Mucosa of descending colon (tissue), 3 donors: ENCODE measurements around the gene BCAM. TPM values are rescaled to one million over a fixed set of nuclear protein-coding genes. Genes with fewer than 3 reads are reported as not detected.
A peak's percentile ranks its signal among the peaks of the same experiment; 100 is the strongest.
"Not testable (repeated sequence)": the region's sequence is repeated elsewhere in the genome, so short reads cannot be mapped to it uniquely, and the experiment has no call there.

Experiments used
- ATAC-seq: fragments of 200-7000 bp; cut with Tn5 transposase; one replicate; pipeline ENCODE4 v1.9.1; 2020; ENCODE audit warnings: mild to moderate bottlenecking, moderate library complexity
- DNase-seq, 3 donors: peaks; one replicate each; pipeline ENCODE4 v3.0.0-alpha.2; 2020
- H3K36me3 ChIP-seq: fragments of 200-600 bp; one replicate; pipeline ENCODE4 v1.8.0; 2021; ENCODE audit warnings: low read depth, mild to moderate bottlenecking
- H3K4me1 ChIP-seq: fragments of 200-600 bp; one replicate; pipeline ENCODE4 v1.8.0; 2021; ENCODE audit warnings: low read depth, mild to moderate bottlenecking
- H3K4me3 ChIP-seq: fragments of 200-600 bp; one replicate; pipeline ENCODE4 v1.8.0; 2021; ENCODE audit warnings: mild to moderate bottlenecking
- H3K9me3 ChIP-seq: fragments of 200-600 bp; one replicate; pipeline ENCODE4 v1.8.0; 2021; ENCODE audit warnings: mild to moderate bottlenecking
- intact Hi-C, 2 donors: fragments of 100-400 bp; cut with DNase I in 1 of 2; cut with micrococcal nuclease in 1 of 2; formaldehyde crosslinking; loops; one replicate each; pipeline versions ENCODE4 v1.11.0 to v1.11.1; 2022; cut with DNase I, micrococcal nuclease
- total RNA-seq, 3 donors: library from RNA; stranded (reverse); fragmentation: NEBNext Ultra II Directional in 2 of 3; extraction: Animal tissue kit (Norgen Biotek cat#: 25700) in 2 of 3; gene quantifications; one replicate each; pipeline versions ENCODE4 v1.2.1 to v1.2.4, GENCODE V29; 2021 to 2023
- TF ChIP-seq, protein P1 (sequence below): fragments of 200-600 bp; IDR thresholded peaks from one replicate; pipeline ENCODE4 v1.8.0; 2022; ENCODE audit warnings: antibody characterized with exemption, mild to moderate bottlenecking
- donor health status: DM: no; HTN: no; CAD: no; lungs with moderate emphysema.
- donor health status: DM: no; HTN: no; CAD: no.
- donor health status: DM: no; HTN: yes; CAD: no.

BCAM gene
- total RNA-seq, 3 donors from 2014 or later = 16.3 to 25.1 (median 20.3) TPM

- no peaks in the 10 kb centered on the region for H3K9me3 ChIP-seq
- no peak for ATAC-seq
- H3K4me3 ChIP-seq = no peak overlapping the region
- TF ChIP-seq, protein P1, sequence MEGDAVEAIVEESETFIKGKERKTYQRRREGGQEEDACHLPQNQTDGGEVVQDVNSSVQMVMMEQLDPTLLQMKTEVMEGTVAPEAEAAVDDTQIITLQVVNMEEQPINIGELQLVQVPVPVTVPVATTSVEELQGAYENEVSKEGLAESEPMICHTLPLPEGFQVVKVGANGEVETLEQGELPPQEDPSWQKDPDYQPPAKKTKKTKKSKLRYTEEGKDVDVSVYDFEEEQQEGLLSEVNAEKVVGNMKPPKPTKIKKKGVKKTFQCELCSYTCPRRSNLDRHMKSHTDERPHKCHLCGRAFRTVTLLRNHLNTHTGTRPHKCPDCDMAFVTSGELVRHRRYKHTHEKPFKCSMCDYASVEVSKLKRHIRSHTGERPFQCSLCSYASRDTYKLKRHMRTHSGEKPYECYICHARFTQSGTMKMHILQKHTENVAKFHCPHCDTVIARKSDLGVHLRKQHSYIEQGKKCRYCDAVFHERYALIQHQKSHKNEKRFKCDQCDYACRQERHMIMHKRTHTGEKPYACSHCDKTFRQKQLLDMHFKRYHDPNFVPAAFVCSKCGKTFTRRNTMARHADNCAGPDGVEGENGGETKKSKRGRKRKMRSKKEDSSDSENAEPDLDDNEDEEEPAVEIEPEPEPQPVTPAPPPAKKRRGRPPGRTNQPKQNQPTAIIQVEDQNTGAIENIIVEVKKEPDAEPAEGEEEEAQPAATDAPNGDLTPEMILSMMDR = no peak
- intact Hi-C loops = no loop called here
- H3K36me3 ChIP-seq = no peaks in the 10 kb centered on the region
- DNase-seq = no peak
- peaks cover 8% of the 10 kb centered on the region for H3K4me1 ChIP-seq
Observed at GRCh38 chr19:44822177-44822576, 13.3 kb downstream of the BCAM start.

DNA sequence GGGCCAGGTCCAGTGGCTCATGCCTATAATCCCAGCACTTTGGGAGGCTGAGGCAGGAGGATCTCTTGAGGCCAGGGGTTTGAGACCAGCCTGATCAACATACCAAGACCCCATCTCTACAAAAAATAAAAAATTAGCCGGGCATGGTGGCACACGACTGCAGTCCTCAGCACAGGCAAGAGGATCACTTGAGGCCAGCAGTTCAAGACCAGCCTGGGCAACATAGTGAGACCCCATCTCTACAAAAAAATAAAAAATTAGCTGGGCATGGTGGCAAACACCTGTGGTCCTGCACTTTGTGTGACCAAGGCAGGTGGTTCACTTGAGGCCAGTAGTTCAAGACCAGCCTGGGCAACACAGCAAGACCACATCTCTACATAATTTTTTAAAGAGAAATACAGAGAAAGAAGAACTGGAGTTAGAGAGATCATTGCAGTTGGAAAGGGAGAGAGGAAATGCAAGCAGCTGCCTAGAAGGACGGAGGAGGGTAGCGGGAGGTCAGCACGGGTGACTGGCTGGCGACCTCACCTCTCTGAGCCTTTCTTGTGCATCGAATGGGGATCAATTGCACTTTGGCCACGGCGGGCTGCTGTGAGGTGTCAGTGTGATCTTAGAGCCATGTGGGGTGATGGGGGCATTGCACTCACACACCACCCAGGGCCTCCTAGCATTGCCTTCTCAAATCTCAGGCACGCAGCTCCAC is 13.9 kb downstream of the BCAM start:
- no peak overlapping the region for H3K4me3 ChIP-seq
- H3K9me3 ChIP-seq = no peaks in the 10 kb centered on the region
- DNase-seq (no peak), ATAC-seq (no peak)
- intact Hi-C loops = no loop called here
- TF ChIP-seq, protein P1 = no peak
- peaks cover 8% of the 10 kb centered on the region for H3K4me1 ChIP-seq
- no peaks in the 10 kb centered on the region for H3K36me3 ChIP-seq

DNA sequence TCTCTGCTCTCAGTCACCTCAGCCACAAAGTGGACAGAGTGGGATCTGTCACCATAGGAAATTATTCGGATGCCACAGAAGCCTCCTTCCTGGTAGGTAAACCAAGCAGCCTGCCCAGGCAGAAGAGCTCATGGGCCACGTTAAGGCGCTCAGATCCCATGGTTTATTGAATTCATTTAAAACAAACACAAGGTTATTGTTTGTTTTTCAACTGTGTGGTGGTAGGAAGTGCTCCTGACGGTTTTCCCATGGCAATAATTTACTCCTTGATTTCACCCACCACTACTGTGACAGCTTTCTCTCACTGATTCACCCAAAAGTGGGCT is 14.4 kb downstream of the BCAM start:
- Histone ChIP-seq H3K4me1 (peaks cover 5% of the 10 kb centered on the region), H3K9me3 (no peaks in the 10 kb centered on the region), H3K4me3 (no peak overlapping the region), H3K36me3 (no peaks in the 10 kb centered on the region)
- ATAC-seq (peak; percentile 46), DNase-seq (no peak)
- TF ChIP-seq, protein P1 = no peak
- intact Hi-C loops = no loop called here

DNA sequence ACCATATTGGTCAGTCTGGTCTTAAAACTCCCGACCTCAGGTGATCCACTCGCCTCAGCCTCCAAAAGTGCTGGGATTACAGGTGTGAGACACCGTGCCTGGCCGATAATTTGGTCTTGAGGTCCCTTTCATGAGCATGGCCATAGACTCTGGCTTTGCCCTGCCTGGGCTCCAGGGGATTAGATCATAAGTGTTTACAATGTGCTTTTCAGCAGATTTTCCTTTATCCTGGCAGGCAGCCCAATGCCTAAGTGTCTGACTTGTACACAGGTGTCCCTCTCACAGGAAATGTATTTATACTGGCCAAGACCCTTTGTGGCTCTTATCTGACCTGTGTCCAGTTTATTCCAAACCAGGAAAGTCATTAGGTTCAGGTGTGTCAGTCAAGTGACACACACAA is 15.9 kb downstream of the BCAM start:
- intact Hi-C loops = no loop called here
- H3K36me3 ChIP-seq = no peaks in the 10 kb centered on the region
- no peak overlapping the region for H3K4me3 ChIP-seq
- DNase-seq (no peak), ATAC-seq (no peak)
- H3K9me3 ChIP-seq = no peaks in the 10 kb centered on the region
- TF ChIP-seq, protein P1 = no peak
- peaks cover 5% of the 10 kb centered on the region for H3K4me1 ChIP-seq

GRCh38 chr19:44832875-44833274 is 24.0 kb downstream of the BCAM start:
- ATAC-seq, H3K36me3 ChIP-seq, H3K4me3 ChIP-seq, H3K9me3 ChIP-seq, DNase-seq, H3K4me1 ChIP-seq: not testable (repeated sequence)
- intact Hi-C loops = loop anchor here in 1 of 2 donors (10.0 kb wide), 1 partner anchor 48 kb away; no protein-coding TSS in a partner anchor

DNA sequence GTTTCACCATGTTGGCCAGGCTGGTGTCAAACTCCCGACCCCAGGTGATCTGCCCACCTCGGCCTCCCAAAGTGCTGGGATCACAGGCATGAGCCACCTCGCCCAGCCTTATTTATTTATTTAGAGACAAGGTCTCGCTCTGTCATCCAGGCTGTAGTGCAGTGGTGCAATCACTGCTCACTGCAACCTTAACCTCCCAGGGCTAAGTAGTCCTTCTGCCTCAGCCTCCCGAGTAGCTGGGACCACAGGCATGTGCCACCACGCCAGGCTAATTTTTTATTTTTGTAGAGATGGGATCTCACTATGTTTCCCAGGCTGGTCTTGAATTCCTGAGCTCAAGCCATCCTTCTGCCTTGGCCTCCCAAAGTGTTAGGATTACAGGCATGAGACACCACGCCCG is 25.5 kb downstream of the BCAM start:
- not testable (repeated sequence) for H3K4me3 ChIP-seq, H3K9me3 ChIP-seq, DNase-seq, H3K4me1 ChIP-seq, ATAC-seq, H3K36me3 ChIP-seq
- intact Hi-C loops = loop anchor here in 1 of 2 donors (10.0 kb wide), 1 partner anchor 50 kb away; no protein-coding TSS in a partner anchor

DNA sequence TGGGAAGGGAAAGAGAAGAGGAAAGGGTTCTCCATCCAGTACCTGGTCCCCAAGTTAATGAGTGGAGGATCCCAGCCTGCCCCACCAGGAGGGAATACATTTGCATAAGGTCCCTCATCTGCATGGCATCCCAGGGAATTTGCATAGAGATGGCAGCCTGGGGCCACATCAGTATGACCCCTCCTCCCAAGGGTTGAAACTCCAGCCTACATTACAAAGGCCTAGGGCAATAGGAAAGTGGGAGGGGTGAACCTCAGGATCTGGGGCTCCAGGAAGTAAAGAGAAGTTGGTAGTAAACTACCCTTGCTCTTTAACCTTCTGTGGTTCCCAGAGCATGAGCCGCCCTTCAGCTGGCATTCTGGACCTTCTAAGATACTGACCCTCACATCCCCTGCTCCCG is 30.4 kb downstream of the BCAM start:
- no peak for DNase-seq
- Histone ChIP-seq H3K9me3 (no peaks in the 10 kb centered on the region), H3K4me1 (no peaks in the 10 kb centered on the region), H3K36me3 (no peaks in the 10 kb centered on the region), H3K4me3 (no peak overlapping the region)
- intact Hi-C loops = loop anchor here in 1 of 2 donors (10.0 kb wide), 1 partner anchor 54 kb away; no protein-coding TSS in a partner anchor
- peak; percentile 24 for ATAC-seq
- TF ChIP-seq, protein P1 = no peak
